MM.1S (cell line): ENCODE results near the gene SMG6.
"Not testable (repeated sequence)": the region's sequence is repeated elsewhere in the genome, so short reads cannot be mapped to it uniquely, and the experiment has no call there.

ENCODE experiments used
- EZH2 ChIP-seq: fragments of 300-600 bp; sonication (generic); optimal IDR thresholded peaks from 2 replicates; pipeline ENCODE3; 2017; ENCODE audit warnings: low read depth, mild to moderate bottlenecking, antibody characterized with exemption, low read length, mixed read lengths
- EZH2phosphoT487 ChIP-seq: fragments of 300-600 bp; sonication (generic); IDR thresholded peaks from 2 replicates; pipeline ENCODE4 v1.6.1; 2018; ENCODE audit warnings: antibody characterized with exemption, low read length
- TF ChIP-seq, protein P1 (sequence below): fragments of 300-600 bp; sonication (generic); IDR thresholded peaks from 2 replicates; pipeline ENCODE4 v1.5.1; 2016; ENCODE audit warnings: antibody characterized with exemption, low read length, mixed read lengths

- TF ChIP-seq, protein P1, sequence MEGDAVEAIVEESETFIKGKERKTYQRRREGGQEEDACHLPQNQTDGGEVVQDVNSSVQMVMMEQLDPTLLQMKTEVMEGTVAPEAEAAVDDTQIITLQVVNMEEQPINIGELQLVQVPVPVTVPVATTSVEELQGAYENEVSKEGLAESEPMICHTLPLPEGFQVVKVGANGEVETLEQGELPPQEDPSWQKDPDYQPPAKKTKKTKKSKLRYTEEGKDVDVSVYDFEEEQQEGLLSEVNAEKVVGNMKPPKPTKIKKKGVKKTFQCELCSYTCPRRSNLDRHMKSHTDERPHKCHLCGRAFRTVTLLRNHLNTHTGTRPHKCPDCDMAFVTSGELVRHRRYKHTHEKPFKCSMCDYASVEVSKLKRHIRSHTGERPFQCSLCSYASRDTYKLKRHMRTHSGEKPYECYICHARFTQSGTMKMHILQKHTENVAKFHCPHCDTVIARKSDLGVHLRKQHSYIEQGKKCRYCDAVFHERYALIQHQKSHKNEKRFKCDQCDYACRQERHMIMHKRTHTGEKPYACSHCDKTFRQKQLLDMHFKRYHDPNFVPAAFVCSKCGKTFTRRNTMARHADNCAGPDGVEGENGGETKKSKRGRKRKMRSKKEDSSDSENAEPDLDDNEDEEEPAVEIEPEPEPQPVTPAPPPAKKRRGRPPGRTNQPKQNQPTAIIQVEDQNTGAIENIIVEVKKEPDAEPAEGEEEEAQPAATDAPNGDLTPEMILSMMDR, result not testable (repeated sequence)
- TF ChIP-seq EZH2, EZH2phosphoT487: not testable (repeated sequence)
Measured at GRCh38 chr17:2265166-2265565, 38.4 kb downstream of the SMG6 start.
